Stimulated activated CD4-positive, alpha-beta T cell treated with anti-CD3 and anti-CD28 coated beads, Interleukin-1b, Interleukin-23, amount 100 ng/mL, for 4 hours (primary cell): ENCODE measurements around the gene DVL1.
"Not testable (repeated sequence)": the region's sequence is repeated elsewhere in the genome, so short reads cannot be mapped to it uniquely, and the experiment has no call there.

Experiments
- DNase-seq, 2 donors: peaks; one replicate each; pipeline ENCODE4 v3.0.0-alpha.2; 2020; ENCODE audit warnings: low read depth in 2 of 2

Gene DVL1

GRCh38 chr1:1349256-1350012 lies at the start of gene DVL1:
TSS of gene DVL1 (minus strand) at chr1:1349418. CDS start at chr1:1349065, 353 bp downstream.
- peak; percentile 65 to 77 for DNase-seq

DNA sequence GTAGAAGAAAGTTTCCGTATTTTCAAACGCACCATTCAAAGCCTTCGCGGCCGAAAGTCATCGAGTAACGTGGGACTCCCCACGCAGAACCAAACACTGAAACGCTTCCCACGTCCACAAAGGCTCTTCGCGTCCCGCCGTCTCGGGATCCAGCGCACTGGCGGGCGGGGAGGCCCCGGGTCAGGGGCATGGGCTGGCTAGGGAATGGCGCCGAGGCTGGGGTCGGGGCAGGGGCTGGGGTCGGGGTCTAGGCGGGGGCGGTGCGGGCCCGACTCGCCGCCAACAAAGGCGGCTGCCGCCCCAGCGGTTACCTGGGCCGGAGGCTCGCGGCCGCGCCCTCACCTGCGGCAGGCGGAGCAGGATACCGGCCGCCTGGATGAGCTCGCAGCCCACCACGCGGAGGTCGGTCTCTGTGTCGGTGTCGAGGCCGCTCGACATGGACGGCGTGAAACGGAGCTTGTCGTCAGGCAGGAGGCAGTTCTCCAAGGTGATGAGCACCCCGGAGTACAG lies 49.5 kb upstream of the DVL1 start:
- DNase-seq, result no peak

- no peak for DNase-seq
These were observed 48.8 kb upstream of the DVL1 start for GRCh38 chr1:1397839-1398523.

DNA sequence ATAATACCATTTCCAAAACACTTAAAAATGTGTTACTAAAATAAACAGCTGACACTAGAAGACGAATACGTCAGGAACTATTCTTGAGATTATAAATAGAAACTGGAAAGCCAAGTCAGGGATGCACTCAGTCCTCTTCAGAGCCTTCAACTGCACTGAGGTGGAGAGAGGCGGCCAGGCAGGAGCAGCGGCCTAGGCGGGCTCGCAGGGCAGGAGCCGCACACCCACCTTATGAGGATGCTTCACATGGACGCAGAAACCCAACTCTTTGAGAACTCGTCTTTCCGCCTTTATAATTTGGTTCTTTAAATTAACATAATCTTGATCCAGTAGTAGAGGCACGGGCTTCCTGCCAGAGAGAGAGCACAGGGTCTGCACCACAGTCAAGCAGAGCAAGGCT lies 45.9 kb upstream of the DVL1 start:
- DNase-seq, result no peak

DNA sequence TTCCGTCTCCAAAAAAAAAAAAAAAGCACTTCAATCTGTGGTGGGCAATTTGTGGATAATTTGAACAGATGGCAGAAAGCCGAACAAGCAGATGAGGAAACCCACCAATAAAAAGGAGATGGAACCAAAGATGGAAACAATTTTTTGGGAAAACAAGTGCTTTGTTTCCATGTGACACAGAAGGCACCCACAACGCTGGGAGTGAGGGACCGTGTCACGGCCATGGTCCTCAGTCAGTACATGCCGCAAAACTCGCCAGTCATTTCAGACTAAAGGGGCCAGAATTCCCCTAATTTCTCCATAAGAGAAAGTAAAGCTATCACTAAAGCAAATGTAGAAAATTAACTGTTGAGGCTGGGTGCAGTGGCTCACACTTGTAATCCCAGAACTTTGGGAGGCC lies 44.9 kb upstream of the DVL1 start:
- DNase-seq, result no peak

DNA sequence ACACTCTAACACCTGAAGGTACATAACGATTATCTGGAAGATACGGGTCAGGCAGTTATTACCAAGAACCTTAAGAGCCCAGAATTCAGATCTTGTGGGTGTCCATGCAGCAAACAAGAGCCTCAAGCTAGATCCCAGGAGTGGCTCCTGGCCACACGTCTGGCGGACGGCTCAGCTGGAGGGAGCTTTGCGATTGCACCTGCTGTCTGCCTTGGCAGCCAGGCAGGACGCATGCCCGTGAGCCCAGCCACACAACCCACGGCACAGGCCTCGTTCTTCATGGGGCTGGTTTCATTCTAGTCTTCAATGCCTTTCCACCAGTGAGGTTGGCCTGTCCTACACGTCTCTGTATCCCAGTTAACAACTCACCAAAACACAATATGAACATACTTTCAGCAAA lies 44.2 kb upstream of the DVL1 start:
- no peak for DNase-seq

GRCh38 chr1:1393014-1393413 lies 43.8 kb upstream of the DVL1 start:
- DNase-seq, result no peak

GRCh38 chr1:1391225-1391624 lies 42.0 kb upstream of the DVL1 start:
- no peak for DNase-seq

DNA sequence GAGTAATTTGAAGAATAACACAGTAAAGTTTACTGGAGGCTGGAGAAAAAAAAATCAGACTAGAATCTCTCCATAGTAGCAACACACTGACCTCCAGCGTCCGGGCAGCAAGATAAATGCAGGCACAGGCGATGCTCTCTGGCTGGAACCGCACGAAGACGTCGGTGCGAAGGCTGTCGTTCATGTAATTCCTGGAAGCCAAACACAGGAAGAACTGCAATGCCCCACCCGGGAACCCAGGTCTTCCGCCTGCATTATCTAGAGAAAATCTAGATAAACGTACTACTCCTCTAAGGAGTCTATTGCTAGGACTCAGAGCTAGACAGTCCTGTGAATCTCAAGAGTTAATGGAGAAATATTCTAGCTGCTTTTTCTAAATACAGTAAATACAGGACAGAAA lies 41.5 kb upstream of the DVL1 start:
- DNase-seq, result no peak

DNA sequence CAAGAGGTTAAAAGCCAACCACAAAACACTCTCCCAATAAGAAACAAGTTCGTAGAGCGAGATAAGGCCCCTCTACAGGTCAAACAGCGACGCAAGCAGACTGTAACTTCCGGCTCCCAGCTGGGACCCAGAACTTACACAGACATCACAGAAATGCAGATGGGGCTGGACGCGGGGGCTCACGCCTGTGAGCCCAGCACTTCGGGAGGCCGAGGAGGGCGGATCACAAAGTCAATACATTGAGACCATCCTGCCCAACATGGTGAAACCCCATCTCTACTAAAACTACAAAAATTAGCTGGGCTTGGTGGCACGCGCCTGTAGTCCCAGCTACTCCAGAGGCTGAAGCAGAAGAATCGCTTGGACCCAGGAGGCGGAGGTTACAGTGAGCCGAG lies 38.9 kb upstream of the DVL1 start:
- no peak for DNase-seq

GRCh38 chr1:1387098-1388077 lies 38.2 kb upstream of the DVL1 start:
- no peak for DNase-seq

DNA sequence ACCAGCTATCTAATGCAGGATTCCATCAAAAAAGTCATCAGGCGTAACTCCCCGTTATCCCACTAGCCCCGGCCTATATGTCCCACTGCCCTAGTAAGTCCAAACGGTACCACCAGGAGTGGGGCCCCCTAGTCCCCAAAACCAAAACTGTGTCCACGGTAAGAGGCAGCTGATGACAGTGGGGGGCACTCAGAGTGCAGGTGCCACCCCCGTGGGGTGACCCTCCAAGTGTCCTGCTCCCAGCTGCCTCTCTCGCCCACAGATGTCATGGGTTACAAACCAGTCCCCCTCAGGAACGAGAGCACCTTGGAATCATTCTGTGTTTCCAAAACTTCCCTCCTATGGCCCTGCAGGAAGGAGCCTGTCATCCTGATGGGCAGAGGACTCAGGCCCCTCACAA lies 36.7 kb upstream of the DVL1 start:
- no peak for DNase-seq

DNA sequence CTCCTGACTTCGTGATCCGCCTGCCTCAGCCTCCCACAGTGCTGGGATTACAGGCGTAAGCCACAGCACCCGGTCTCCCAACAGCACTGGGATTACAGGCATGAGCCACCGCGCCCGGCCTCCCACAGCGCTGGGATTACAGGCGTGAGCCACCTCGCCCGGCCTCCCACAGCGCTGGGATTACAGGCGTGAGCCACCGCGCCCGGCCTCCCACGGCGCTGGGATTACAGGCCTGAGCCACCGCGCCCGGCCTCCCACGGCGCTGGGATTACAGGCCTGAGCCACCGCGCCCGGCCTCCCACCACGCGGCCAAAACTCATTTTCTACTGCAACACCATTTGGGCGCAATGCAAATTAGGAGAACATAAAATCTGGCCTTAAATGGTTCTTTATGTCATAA lies 36.1 kb upstream of the DVL1 start:
- not testable (repeated sequence) for DNase-seq

DNA sequence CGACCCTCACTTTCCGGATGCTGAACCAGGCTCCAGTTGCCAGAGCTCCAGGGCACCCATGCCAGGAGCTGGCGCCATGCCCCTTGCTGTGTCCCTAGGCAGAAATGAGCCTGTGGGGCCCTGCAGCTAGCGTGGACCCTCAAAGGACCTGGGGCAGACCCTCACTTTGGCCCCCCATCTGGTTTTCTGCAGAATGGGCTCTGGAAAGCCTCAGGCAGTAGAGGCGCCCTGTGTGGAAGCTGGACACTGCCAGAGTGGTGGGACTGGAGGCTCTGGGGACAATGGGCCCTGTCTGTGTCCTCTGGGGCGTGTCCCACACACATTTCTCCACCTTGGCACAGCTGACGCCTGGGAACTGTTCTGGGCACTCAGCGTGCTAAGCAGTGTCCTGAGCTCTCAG lies 32.1 kb upstream of the DVL1 start:
- DNase-seq, result no peak

GRCh38 chr1:1380860-1381259 lies 31.6 kb upstream of the DVL1 start:
- no peak for DNase-seq

GRCh38 chr1:1377540-1378205 lies 28.5 kb upstream of the DVL1 start:
- no peak for DNase-seq

GRCh38 chr1:1376551-1377226 lies 27.5 kb upstream of the DVL1 start:
- no peak for DNase-seq

DNA sequence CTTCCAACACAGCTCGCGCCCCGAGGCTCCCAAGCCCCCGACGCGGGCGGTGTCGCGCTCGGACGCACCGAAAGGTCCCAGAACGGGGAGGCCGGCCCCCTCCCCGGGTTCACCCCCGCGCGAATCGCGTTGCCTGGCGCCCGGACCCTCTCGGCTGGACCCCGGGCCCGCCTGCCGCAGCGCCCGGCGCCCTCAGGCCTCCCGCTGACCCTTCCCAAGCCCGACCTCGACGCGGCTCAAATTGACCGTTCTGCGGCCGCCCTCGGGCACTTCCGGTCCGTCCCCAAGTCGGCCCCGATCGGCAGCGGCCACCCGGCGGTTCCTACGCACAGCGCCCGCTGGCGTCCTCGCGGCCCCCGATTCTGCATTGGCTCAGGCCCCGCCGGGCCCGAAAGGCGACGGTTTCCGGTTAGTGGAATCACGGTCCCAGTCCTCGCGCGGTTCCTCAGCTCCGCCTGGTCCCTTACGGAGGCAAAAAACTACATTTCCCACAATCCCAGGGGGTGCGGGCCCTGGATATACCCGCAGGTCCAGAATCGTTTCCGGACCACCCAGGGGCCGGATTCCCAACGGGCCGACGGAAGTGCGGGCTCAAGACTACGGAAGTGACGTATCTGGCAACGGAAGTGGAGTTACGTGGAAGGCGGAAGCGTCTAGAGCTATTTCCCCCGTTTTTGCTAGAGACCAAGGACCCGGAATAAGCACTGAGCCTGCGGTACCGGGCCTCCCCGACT lies 25.9 kb upstream of the DVL1 start, which contains the start of gene AURKAIP1:
Gene AURKAIP1 (minus strand): TSS at position 279 of the 734 bp plus-strand sequence. CDS start 451 bp downstream, outside the sequence.
- peak; percentile 87 to 89 for DNase-seq

GRCh38 chr1:1374589-1374928 lies 25.3 kb upstream of the DVL1 start:
- no peak for DNase-seq
